ENCODE measurements around the gene PLEKHG4. TPM values are rescaled to one million over a fixed set of nuclear protein-coding genes. Genes with fewer than 3 reads are reported as not detected.

PLEKHG4 gene
- total RNA-seq, 1 donor from 2014 or later: 3.4 TPM

DNA sequence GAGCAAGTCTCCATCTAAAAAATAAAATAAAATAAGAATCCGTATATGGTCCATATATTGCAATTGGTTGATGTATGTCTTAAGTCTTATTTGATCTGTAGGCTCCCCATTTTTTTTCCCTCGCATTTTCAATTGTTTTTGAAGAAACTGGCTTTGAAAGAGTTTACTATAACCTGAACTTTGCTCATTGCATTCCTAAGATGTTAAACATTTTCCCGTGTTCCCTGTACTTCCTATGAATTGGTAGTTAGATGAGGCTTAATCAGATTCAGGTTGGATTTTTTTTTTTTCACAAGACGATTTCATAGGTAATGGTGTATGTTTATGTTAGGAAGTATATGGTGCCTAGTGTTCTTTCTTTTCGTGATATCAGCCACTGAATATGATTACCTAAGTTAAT lies 50.6 kb downstream of the PLEKHG4 start:
- Mint-ChIP-seq H3K27ac (ENCODE audit: unreplicated experiment) (peak overlapping the region; percentile 55), H3K9me3 (ENCODE audit: unreplicated experiment) (no peaks in the 10 kb centered on the region), H3K36me3 (ENCODE audit: unreplicated experiment) (no peaks in the 10 kb centered on the region), H3K4me3 (ENCODE audit: unreplicated experiment) (no peak overlapping the region), H3K4me1 (ENCODE audit: low read depth, unreplicated experiment) (peaks cover 3% of the 10 kb centered on the region), H3K27me3 (ENCODE audit: unreplicated experiment) (peaks cover 14% of the 10 kb centered on the region)
- DNase-seq: no peak
- TF ChIP-seq, protein P1, sequence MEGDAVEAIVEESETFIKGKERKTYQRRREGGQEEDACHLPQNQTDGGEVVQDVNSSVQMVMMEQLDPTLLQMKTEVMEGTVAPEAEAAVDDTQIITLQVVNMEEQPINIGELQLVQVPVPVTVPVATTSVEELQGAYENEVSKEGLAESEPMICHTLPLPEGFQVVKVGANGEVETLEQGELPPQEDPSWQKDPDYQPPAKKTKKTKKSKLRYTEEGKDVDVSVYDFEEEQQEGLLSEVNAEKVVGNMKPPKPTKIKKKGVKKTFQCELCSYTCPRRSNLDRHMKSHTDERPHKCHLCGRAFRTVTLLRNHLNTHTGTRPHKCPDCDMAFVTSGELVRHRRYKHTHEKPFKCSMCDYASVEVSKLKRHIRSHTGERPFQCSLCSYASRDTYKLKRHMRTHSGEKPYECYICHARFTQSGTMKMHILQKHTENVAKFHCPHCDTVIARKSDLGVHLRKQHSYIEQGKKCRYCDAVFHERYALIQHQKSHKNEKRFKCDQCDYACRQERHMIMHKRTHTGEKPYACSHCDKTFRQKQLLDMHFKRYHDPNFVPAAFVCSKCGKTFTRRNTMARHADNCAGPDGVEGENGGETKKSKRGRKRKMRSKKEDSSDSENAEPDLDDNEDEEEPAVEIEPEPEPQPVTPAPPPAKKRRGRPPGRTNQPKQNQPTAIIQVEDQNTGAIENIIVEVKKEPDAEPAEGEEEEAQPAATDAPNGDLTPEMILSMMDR (IDR thresholded peaks at IDR 0.05; ENCODE audit: partially characterized antibody, unreplicated experiment): no peak

GRCh38 chr16:67333315-67333714 lies 54.0 kb downstream of the PLEKHG4 start:
- H3K36me3 Mint-ChIP-seq (ENCODE audit: unreplicated experiment): no peaks in the 10 kb centered on the region

GRCh38 chr16:67336116-67336515 lies 56.8 kb downstream of the PLEKHG4 start:
- Mint-ChIP-seq H3K9me3 (ENCODE audit: unreplicated experiment) (no peaks in the 10 kb centered on the region), H3K27me3 (ENCODE audit: unreplicated experiment) (no peaks in the 10 kb centered on the region), H3K27ac (ENCODE audit: unreplicated experiment) (no peak overlapping the region), H3K4me3 (ENCODE audit: unreplicated experiment) (no peak overlapping the region), H3K36me3 (ENCODE audit: unreplicated experiment) (no peaks in the 10 kb centered on the region), H3K4me1 (ENCODE audit: low read depth, unreplicated experiment) (no peaks in the 10 kb centered on the region)
- TF ChIP-seq, protein P1 (IDR thresholded peaks at IDR 0.05; ENCODE audit: partially characterized antibody, unreplicated experiment): no peak
- DNase-seq: no peak

More at GRCh38 chr16:67333315-67333714, 54.0 kb downstream of the PLEKHG4 start:
- Mint-ChIP-seq H3K27me3 (ENCODE audit: unreplicated experiment) (peaks cover 3% of the 10 kb centered on the region), H3K9me3 (ENCODE audit: unreplicated experiment) (no peaks in the 10 kb centered on the region), H3K4me3 (ENCODE audit: unreplicated experiment) (no peak overlapping the region), H3K4me1 (ENCODE audit: low read depth, unreplicated experiment) (no peaks in the 10 kb centered on the region), H3K27ac (ENCODE audit: unreplicated experiment) (no peak overlapping the region)
- TF ChIP-seq, protein P1 (IDR thresholded peaks at IDR 0.05; ENCODE audit: partially characterized antibody, unreplicated experiment): no peak
- no peak for DNase-seq

- DNase-seq: no peak
- no peak overlapping the region for H3K27ac Mint-ChIP-seq (ENCODE audit: unreplicated experiment)
- no peaks in the 10 kb centered on the region for H3K9me3 Mint-ChIP-seq (ENCODE audit: unreplicated experiment)
- H3K36me3 Mint-ChIP-seq (ENCODE audit: unreplicated experiment): no peaks in the 10 kb centered on the region
- H3K27me3 Mint-ChIP-seq (ENCODE audit: unreplicated experiment): no peaks in the 10 kb centered on the region
- TF ChIP-seq, protein P1 (IDR thresholded peaks at IDR 0.05; ENCODE audit: partially characterized antibody, unreplicated experiment): no peak
- no peaks in the 10 kb centered on the region for H3K4me1 Mint-ChIP-seq (ENCODE audit: low read depth, unreplicated experiment)
- no peak overlapping the region for H3K4me3 Mint-ChIP-seq (ENCODE audit: unreplicated experiment)
Measured at GRCh38 chr16:67336648-67337047, 57.3 kb downstream of the PLEKHG4 start.

Other genes starting within 250 kb of the PLEKHG4 start
- 27.1 TPM for gene PHAF1, start 169.6 kb upstream of the PLEKHG4 start, total RNA-seq (ENCODE audit: unreplicated experiment)
- 1.0 TPM for gene B3GNT9, start 128.5 kb upstream of the PLEKHG4 start, total RNA-seq (ENCODE audit: unreplicated experiment)
- 1.0 TPM for gene TRADD, start 119.6 kb upstream of the PLEKHG4 start, total RNA-seq (ENCODE audit: unreplicated experiment)
- 3.1 TPM for gene FBXL8, start 119.6 kb upstream of the PLEKHG4 start, total RNA-seq (ENCODE audit: unreplicated experiment)
- 7.2 TPM for gene HSF4, start 114.8 kb upstream of the PLEKHG4 start, total RNA-seq (ENCODE audit: unreplicated experiment)
- gene NOL3, start 109.0 kb upstream of the PLEKHG4 start, total RNA-seq (ENCODE audit: unreplicated experiment): 8.8 TPM
- gene MATCAP1, start 95.6 kb upstream of the PLEKHG4 start, total RNA-seq (ENCODE audit: unreplicated experiment): 197 TPM
- gene EXOC3L1, start 89.4 kb upstream of the PLEKHG4 start, total RNA-seq (ENCODE audit: unreplicated experiment): 3.6 TPM
- gene E2F4, start 87.4 kb upstream of the PLEKHG4 start, total RNA-seq (ENCODE audit: unreplicated experiment): 64.3 TPM
- 2.1 TPM for gene ELMO3, start 80.4 kb upstream of the PLEKHG4 start, total RNA-seq (ENCODE audit: unreplicated experiment)
- gene TMEM208, start 52.4 kb upstream of the PLEKHG4 start, total RNA-seq (ENCODE audit: unreplicated experiment): 42.6 TPM
- gene FHOD1, start 32.1 kb upstream of the PLEKHG4 start, total RNA-seq (ENCODE audit: unreplicated experiment): 18.8 TPM
- 1.4 TPM for gene SLC9A5, start 30.6 kb upstream of the PLEKHG4 start, total RNA-seq (ENCODE audit: unreplicated experiment)
- gene KCTD19, start 47.2 kb downstream of the PLEKHG4 start, total RNA-seq (ENCODE audit: unreplicated experiment): 1.0 TPM
- not detected for gene LRRC36, start 47.3 kb downstream of the PLEKHG4 start, total RNA-seq (ENCODE audit: unreplicated experiment)
- gene TPPP3, start 114.0 kb downstream of the PLEKHG4 start, total RNA-seq (ENCODE audit: unreplicated experiment): 21.7 TPM
- gene ZDHHC1, start 136.9 kb downstream of the PLEKHG4 start, total RNA-seq (ENCODE audit: unreplicated experiment): 4.6 TPM
- gene HSD11B2, start 151.6 kb downstream of the PLEKHG4 start, total RNA-seq (ENCODE audit: unreplicated experiment): 6.0 TPM
- 111 TPM for gene ATP6V0D1, start 201.6 kb downstream of the PLEKHG4 start, total RNA-seq (ENCODE audit: unreplicated experiment)
- not detected for gene AGRP, start 204.0 kb downstream of the PLEKHG4 start, total RNA-seq (ENCODE audit: unreplicated experiment)
- 191 TPM for gene RIPOR1, start 249.3 kb downstream of the PLEKHG4 start, total RNA-seq (ENCODE audit: unreplicated experiment)